Neuronal stem cell (in vitro differentiated cells): ENCODE results near the gene PNRC2.
A peak's percentile ranks its signal among the peaks of the same experiment; 100 is the strongest.
"Not testable (repeated sequence)": the region's sequence is repeated elsewhere in the genome, so short reads cannot be mapped to it uniquely, and the experiment has no call there.

Experiments
- DNase-seq: peaks from one replicate; pipeline ENCODE4 v3.0.0-alpha.2; 2013; ENCODE audit warnings: low spot score
- H2AFZ ChIP-seq: one replicate; pipeline ENCODE4 v1.6.1; 2013; ENCODE audit warnings: mild to moderate bottlenecking, low read length, inconsistent platforms
- H2AK5ac ChIP-seq: 2 replicates; pipeline ENCODE4 v1.6.1; 2013; ENCODE audit warnings: low read depth, mild to moderate bottlenecking, inconsistent platforms, low read length, moderate library complexity, mixed read lengths
- H2BK120ac ChIP-seq: 2 replicates; pipeline ENCODE4 v1.6.1; 2013; ENCODE audit warnings: low read depth, mild to moderate bottlenecking, inconsistent platforms, low read length, moderate library complexity, mixed read lengths
- H2BK12ac ChIP-seq: one replicate; pipeline ENCODE4 v1.6.1; 2013; ENCODE audit warnings: low read length, inconsistent platforms
- H2BK15ac ChIP-seq: 2 replicates; pipeline ENCODE4 v1.6.1; 2013; ENCODE audit warnings: mild to moderate bottlenecking, low read length, inconsistent platforms, mixed read lengths
- H2BK5ac ChIP-seq: one replicate; pipeline ENCODE4 v1.6.1; 2013; ENCODE audit warnings: inconsistent platforms, mild to moderate bottlenecking, low read length, moderate library complexity
- H3K14ac ChIP-seq: one replicate; pipeline ENCODE4 v1.6.1; 2013; ENCODE audit warnings: low read length, inconsistent platforms
- H3K18ac ChIP-seq: 2 replicates; pipeline ENCODE4 v1.6.1; 2013; ENCODE audit warnings: low read length, inconsistent platforms
- H3K23ac ChIP-seq: 2 replicates; pipeline ENCODE4 v1.6.1; 2013; ENCODE audit warnings: low read depth, mild to moderate bottlenecking, mixed read lengths, low read length, inconsistent platforms; ENCODE audit not compliant: poor library complexity
- H3K27ac ChIP-seq: replicated peaks from 3 replicates; pipeline ENCODE4 v1.5.1; 2013; ENCODE audit warnings: low read length, inconsistent platforms
- H3K27me3 ChIP-seq, 3 experiments: 2 replicates each; pipeline ENCODE4 v1.6.1; 2013; ENCODE audit warnings: low read length in 3 of 3, mild to moderate bottlenecking in 2 of 3, inconsistent platforms in 1 of 3, low read depth in 1 of 3, mixed read lengths in 1 of 3, moderate library complexity in 1 of 3; ENCODE audit not compliant: control insufficient read depth in 3 of 3, insufficient read depth in 3 of 3
- H3K36me3 ChIP-seq, 2 donors: replicated peaks in 1 of 2; 2 replicates each; pipeline ENCODE4 v1.6.1; 2013; ENCODE audit warnings: low read length in 2 of 2; ENCODE audit not compliant: control insufficient read depth in 2 of 2, insufficient read depth in 2 of 2
- H3K4ac ChIP-seq: 2 replicates; pipeline ENCODE4 v1.6.1; 2013; ENCODE audit warnings: inconsistent platforms, mild to moderate bottlenecking, low read length, moderate library complexity
- H3K4me1 ChIP-seq, 2 donors: 1 replicate in 1 of 2; 2 replicates in 1 of 2; pipeline ENCODE4 v1.6.1; 2013; ENCODE audit warnings: low read length in 2 of 2, low read depth in 1 of 2; ENCODE audit not compliant: control insufficient read depth in 2 of 2, insufficient read depth in 1 of 2
- H3K4me2 ChIP-seq: one replicate; pipeline ENCODE4 v1.6.1; 2013; ENCODE audit warnings: mild to moderate bottlenecking, low read length, inconsistent platforms; ENCODE audit not compliant: insufficient read depth, poor library complexity, severe bottlenecking
- H3K4me3 ChIP-seq, 2 donors: 2 replicates each; pipeline ENCODE4 v1.5.1; 2013; ENCODE audit warnings: low read length in 2 of 2, mild to moderate bottlenecking in 2 of 2, inconsistent platforms in 1 of 2, moderate library complexity in 1 of 2
- H3K79me1 ChIP-seq: one replicate; pipeline ENCODE4 v1.6.1; 2013; ENCODE audit warnings: low read depth, mild to moderate bottlenecking, inconsistent platforms, low read length, moderate library complexity
- H3K9ac ChIP-seq: one replicate; pipeline ENCODE4 v1.6.1; 2013; ENCODE audit warnings: mild to moderate bottlenecking, low read depth, low read length, inconsistent platforms; ENCODE audit not compliant: poor library complexity
- H3K9me3 ChIP-seq, 2 donors: replicated peaks in 1 of 2; 2 replicates each; pipeline versions ENCODE3 to v1.6.1; 2013; ENCODE audit warnings: low read length in 2 of 2, mild to moderate bottlenecking in 2 of 2, inconsistent platforms in 1 of 2, low read depth in 1 of 2, mixed read lengths in 1 of 2, moderate library complexity in 1 of 2; ENCODE audit not compliant: control insufficient read depth in 2 of 2, insufficient read depth in 1 of 2
- H4K8ac ChIP-seq: one replicate; pipeline ENCODE4 v1.6.1; 2013; ENCODE audit warnings: low read depth, mild to moderate bottlenecking, inconsistent platforms, low read length, moderate library complexity
- H4K91ac ChIP-seq: one replicate; pipeline ENCODE4 v1.6.1; 2013; ENCODE audit warnings: low read length, low read depth, mild to moderate bottlenecking, inconsistent platforms; ENCODE audit not compliant: poor library complexity
- WGBS, 2 donors: extraction: QIAGEN DNeasy Blood & Tissue Kit; methylation state at CpG; one replicate each; pipeline ENCODE4 v1.1.7; 2013; ENCODE audit warnings: missing lambda C conversion rate in 2 of 2, mixed read lengths in 1 of 2; ENCODE audit not compliant: insufficient read length in 2 of 2, insufficient replicate concordance in 1 of 2; ENCODE audit errors: extremely low coverage in 2 of 2; 5-methylcytosine and 5-hydroxymethylcytosine counted together

PNRC2 gene

GRCh38 chr1:23980728-23981070, 21.1 kb downstream of the PNRC2 start:
- H3K9ac ChIP-seq: no peak overlapping the region
- H3K14ac ChIP-seq: no peak overlapping the region
- H3K4me2 ChIP-seq: no peak overlapping the region
- H3K36me3 ChIP-seq: peaks cover 2 to 34% of the 10 kb centered on the region in 2 donors
- H3K79me1 ChIP-seq: no peaks in the 10 kb centered on the region
- H3K4me3 ChIP-seq: peak overlapping the region; percentile 5 to 97
- H3K23ac ChIP-seq: no peak overlapping the region
- peak overlapping the region; percentile 44 for H3K18ac ChIP-seq
- peak overlapping the region; percentile 79 for H3K27ac ChIP-seq
- no peak overlapping the region for H2BK120ac ChIP-seq
- H3K4me1 ChIP-seq: peaks cover 6 to 9% of the 10 kb centered on the region in 2 donors
- H2BK15ac ChIP-seq: no peak overlapping the region
- no peak overlapping the region for H2BK12ac ChIP-seq
- no peak overlapping the region for H3K4ac ChIP-seq
- peak overlapping the region; percentile 76 for H2AFZ ChIP-seq
- H4K8ac ChIP-seq: no peak overlapping the region
- no CpG with 5 or more reads among the region's 6 CpGs for WGBS, 2 donors
- no peak overlapping the region for H2AK5ac ChIP-seq
- no peak overlapping the region for H2BK5ac ChIP-seq
- no peak for DNase-seq
- H3K27me3 ChIP-seq: no peaks in the 10 kb centered on the region
- no peaks in the 10 kb centered on the region for H3K9me3 ChIP-seq
- H4K91ac ChIP-seq: no peak overlapping the region

DNA sequence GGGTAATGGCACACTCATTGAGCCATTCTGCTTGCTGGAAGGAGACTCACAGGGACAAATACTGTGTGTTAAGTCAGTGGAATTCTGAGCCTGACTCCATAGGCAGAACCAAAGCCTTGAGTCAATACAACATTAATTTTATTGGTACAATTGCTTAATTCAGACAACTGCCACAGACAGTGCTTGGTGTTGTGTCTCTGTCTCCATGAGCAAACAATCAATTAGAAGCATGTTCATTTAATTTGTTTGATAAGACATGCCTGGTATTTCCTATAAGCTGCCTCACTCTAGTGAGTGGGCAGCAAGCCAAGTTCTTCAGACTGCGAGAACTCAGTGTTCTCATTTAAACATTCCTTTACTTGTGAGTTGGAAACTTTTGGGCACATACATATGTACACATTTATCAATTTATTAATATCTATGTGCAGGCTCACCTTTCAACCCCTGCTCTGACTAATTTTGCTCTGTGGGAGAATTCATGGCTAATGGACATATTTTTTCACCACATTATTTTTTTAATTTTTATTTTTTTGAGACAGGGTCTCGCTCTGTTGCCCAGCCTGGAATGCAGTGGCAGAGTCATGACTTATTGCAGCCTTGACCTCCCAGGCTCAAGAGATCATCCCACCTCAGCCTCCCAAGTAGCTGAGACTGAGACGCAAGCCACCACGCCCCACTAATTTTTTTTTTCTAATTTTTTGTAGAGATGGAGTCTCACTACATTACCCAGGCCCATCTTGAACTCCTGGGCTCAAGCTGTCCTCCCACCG, 25.0 kb downstream of the PNRC2 start:
- Histone ChIP-seq H3K27me3 (no peaks in the 10 kb centered on the region), H3K23ac (no peak overlapping the region), H3K4ac (no peak overlapping the region), H2BK120ac (no peak overlapping the region), H2BK12ac (no peak overlapping the region), H2AFZ (no peak overlapping the region), H2BK15ac (no peak overlapping the region), H3K36me3 (no peaks in the 10 kb centered on the region), H3K9me3 (no peaks in the 10 kb centered on the region), H3K4me1 (peaks cover 3 to 4% of the 10 kb centered on the region in 2 donors), H3K27ac (no peak overlapping the region), H4K91ac (no peak overlapping the region), H3K4me3 (no peak overlapping the region), H2BK5ac (no peak overlapping the region), H2AK5ac (no peak overlapping the region), H3K14ac (no peak overlapping the region), H3K4me2 (no peak overlapping the region), H3K79me1 (no peaks in the 10 kb centered on the region), H3K9ac (no peak overlapping the region), H4K8ac (no peak overlapping the region), H3K18ac (no peak overlapping the region)
- no peak for DNase-seq
- no CpG with 5 or more reads among the region's 5 CpGs for WGBS, 2 donors

- H4K91ac ChIP-seq, H3K4ac ChIP-seq, H3K27me3 ChIP-seq, H3K9ac ChIP-seq, H2BK15ac ChIP-seq, H3K4me3 ChIP-seq, H2BK12ac ChIP-seq, H3K18ac ChIP-seq, H3K4me1 ChIP-seq, H2AFZ ChIP-seq, H3K9me3 ChIP-seq, H3K79me1 ChIP-seq, H2BK5ac ChIP-seq, H2AK5ac ChIP-seq, H3K23ac ChIP-seq, H3K36me3 ChIP-seq, H3K4me2 ChIP-seq, H4K8ac ChIP-seq, DNase-seq, H3K27ac ChIP-seq, H3K14ac ChIP-seq, H2BK120ac ChIP-seq: not testable (repeated sequence)
- WGBS, 2 donors: no CpG with 5 or more reads among the region's 23 CpGs
These were observed 27.4 kb downstream of the PNRC2 start for GRCh38 chr1:23987038-23987437.

DNA sequence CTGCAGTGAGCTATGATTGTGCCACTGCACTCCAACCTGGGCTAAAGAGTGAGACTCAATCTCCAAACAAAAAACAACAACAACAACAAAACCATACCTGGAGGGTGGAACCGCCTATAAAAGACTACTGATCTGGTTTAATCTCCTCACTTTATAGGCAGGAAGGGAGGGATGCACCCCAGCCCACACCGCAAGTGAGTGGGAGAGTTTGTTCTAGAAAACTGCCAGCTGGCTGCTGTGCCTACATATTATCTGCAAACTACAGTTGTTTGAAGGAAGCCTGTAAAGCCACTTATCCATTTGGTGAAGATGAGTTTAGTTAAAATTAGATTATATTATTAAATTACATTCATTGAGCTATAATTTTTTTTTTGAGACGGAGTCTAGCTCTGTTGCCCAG, 29.6 kb downstream of the PNRC2 start:
- no peak overlapping the region for H3K18ac ChIP-seq
- no peak overlapping the region for H3K4me3 ChIP-seq
- H2BK15ac ChIP-seq: no peak overlapping the region
- no peak overlapping the region for H3K4ac ChIP-seq
- H2BK120ac ChIP-seq: no peak overlapping the region
- no peak overlapping the region for H2BK5ac ChIP-seq
- H3K23ac ChIP-seq: no peak overlapping the region
- WGBS, 2 donors: no CpG with 5 or more reads among the region's 3 CpGs
- H3K27me3 ChIP-seq: no peaks in the 10 kb centered on the region
- no peak overlapping the region for H2AK5ac ChIP-seq
- no peak overlapping the region for H2AFZ ChIP-seq
- H3K9ac ChIP-seq: no peak overlapping the region
- H2BK12ac ChIP-seq: no peak overlapping the region
- no peaks in the 10 kb centered on the region for H3K9me3 ChIP-seq
- H3K79me1 ChIP-seq: no peaks in the 10 kb centered on the region
- H3K4me1 ChIP-seq: no peaks in the 10 kb centered on the region
- H4K8ac ChIP-seq: no peak overlapping the region
- DNase-seq: no peak
- H3K14ac ChIP-seq: no peak overlapping the region
- H3K36me3 ChIP-seq: no peaks in the 10 kb centered on the region
- no peak overlapping the region for H4K91ac ChIP-seq
- H3K4me2 ChIP-seq: no peak overlapping the region
- no peak overlapping the region for H3K27ac ChIP-seq
